H1 (cell line): ENCODE results near the gene MPDZ. TPM values are rescaled to one million over a fixed set of nuclear protein-coding genes. Genes with fewer than 3 reads are reported as not detected.

ENCODE experiments used
- CTCF ChIA-PET: fragments of 300-600 bp; sonication (Branson Sonifier 250); formaldehyde crosslinking; loops from one replicate; lab custom pipeline; 2021; ENCODE audit not compliant: partially characterized antibody; lab: Charles Lee
- POLR2A ChIA-PET: fragments of 300-600 bp; sonication (Branson Sonifier 250); formaldehyde crosslinking; loops from one replicate; lab custom pipeline; 2021; ENCODE audit warnings: inconsistent platforms; ENCODE audit not compliant: partially characterized antibody; lab: Charles Lee
- DNase-seq, 2 experiments: peaks; one replicate each; pipeline versions ENCODE4 v3.0.0 to v3.0.0-alpha.2; 2010 to 2022; ENCODE audit warnings: low spot score in 2 of 2, low read depth in 1 of 2, mixed read lengths in 1 of 2
- FAIRE-seq: peaks from 2 replicates; lab custom pipeline; 2011; peaks lifted over from hg19 to GRCh38; lab: Jason Lieb, UNC
- H2AFZ ChIP-seq: 2 replicates; pipeline ENCODE4 v1.8.1; 2012; ENCODE audit warnings: low read length, inconsistent platforms
- H2AK5ac ChIP-seq: 2 replicates; pipeline ENCODE4 v1.6.1; 2013; ENCODE audit warnings: low read depth, low read length
- H2BK120ac ChIP-seq: replicated peaks from 2 replicates; pipeline ENCODE3; 2013; ENCODE audit warnings: low read depth, low read length, inconsistent platforms
- H2BK12ac ChIP-seq: 2 replicates; pipeline ENCODE4 v1.6.1; 2013; ENCODE audit warnings: low read depth, low read length
- H2BK15ac ChIP-seq: 2 replicates; pipeline ENCODE4 v1.6.1; 2013; ENCODE audit warnings: low read length
- H2BK20ac ChIP-seq: 2 replicates; pipeline ENCODE4 v1.6.1; 2013; ENCODE audit warnings: low read length
- H2BK5ac ChIP-seq: 2 replicates; pipeline ENCODE4 v1.6.1; 2013; ENCODE audit warnings: low read depth, low read length
- H3K14ac ChIP-seq: 2 replicates; pipeline ENCODE4 v1.6.1; 2013; ENCODE audit warnings: inconsistent platforms; ENCODE audit not compliant: insufficient read length
- H3K18ac ChIP-seq: 2 replicates; pipeline ENCODE4 v1.6.1; 2013; ENCODE audit warnings: low read length; ENCODE audit errors: extremely low read depth
- H3K23ac ChIP-seq: 2 replicates; pipeline ENCODE4 v1.6.1; 2013; ENCODE audit warnings: inconsistent platforms; ENCODE audit not compliant: insufficient read length
- H3K23me2 ChIP-seq: 2 replicates; pipeline ENCODE4 v1.6.1; 2013; ENCODE audit warnings: low read depth, low read length
- H3K27ac ChIP-seq: 2 replicates; pipeline ENCODE4 v1.6.1; 2011; ENCODE audit warnings: low read depth, low read length, inconsistent platforms
- H3K27me3 ChIP-seq, 4 experiments: replicated peaks in 1 of 4; 1 replicate in 1 of 4; 2 replicates in 3 of 4; pipeline versions ENCODE4 v1.6.1 to v1.8.1; 2011 to 2013; ENCODE audit warnings: low read length in 3 of 4, mild to moderate bottlenecking in 3 of 4, inconsistent platforms in 2 of 4, mixed read lengths in 2 of 4, moderate library complexity in 1 of 4; ENCODE audit not compliant: control insufficient read depth in 3 of 4, insufficient read depth in 3 of 4; ENCODE audit errors: extremely low read depth in 1 of 4
- H3K36me3 ChIP-seq, 4 experiments: 2 replicates each; pipeline versions ENCODE4 v1.6.1 to v1.8.1; 2011 to 2013; ENCODE audit warnings: mild to moderate bottlenecking in 4 of 4, low read length in 3 of 4, moderate library complexity in 2 of 4, control low read depth in 1 of 4, inconsistent platforms in 1 of 4; ENCODE audit not compliant: insufficient read depth in 4 of 4, control insufficient read depth in 2 of 4
- H3K4ac ChIP-seq: replicated peaks from 2 replicates; pipeline ENCODE3; 2013; ENCODE audit warnings: low read length, low read depth, mixed read lengths, inconsistent platforms; ENCODE audit not compliant: insufficient read length
- H3K4me1 ChIP-seq, 4 experiments: replicated peaks in 1 of 4; 1 replicate in 1 of 4; 2 replicates in 3 of 4; pipeline versions ENCODE4 v1.6.1 to v1.8.1; 2011 to 2013; ENCODE audit warnings: low read length in 3 of 4, inconsistent platforms in 2 of 4, mixed read lengths in 1 of 4; ENCODE audit not compliant: insufficient read depth in 4 of 4, control insufficient read depth in 3 of 4
- H3K4me2 ChIP-seq, 2 experiments: 2 replicates each; pipeline versions ENCODE4 v1.6.1 to v1.8.1; 2011 to 2013; ENCODE audit warnings: low read depth in 2 of 2, low read length in 2 of 2, control low read depth in 1 of 2, inconsistent platforms in 1 of 2, mild to moderate bottlenecking in 1 of 2; ENCODE audit not compliant: insufficient read depth in 1 of 2
- H3K4me3 ChIP-seq, 4 experiments: fragments of 200-600, 300-600 bp in 1 of 4; sonication (generic), shearing (Covaris generic), sonication (Bioruptor Twin) in 1 of 4; 2 replicates each; pipeline versions ENCODE4 v1.5.1 to v1.8.1; 2011 to 2016; ENCODE audit warnings: low read length in 4 of 4, low read depth in 3 of 4, control low read depth in 2 of 4, inconsistent platforms in 2 of 4, mild to moderate bottlenecking in 2 of 4, mixed read lengths in 1 of 4, moderate library complexity in 1 of 4; ENCODE audit not compliant: insufficient read depth in 2 of 4; ENCODE audit errors: extremely low read depth in 1 of 4
- H3K56ac ChIP-seq: replicated peaks from 2 replicates; pipeline ENCODE3; 2013; ENCODE audit warnings: low read depth, mild to moderate bottlenecking, mixed read lengths, low read length, inconsistent platforms; ENCODE audit not compliant: insufficient read length
- H3K79me1 ChIP-seq: 2 replicates; pipeline ENCODE4 v1.6.1; 2013; ENCODE audit warnings: low read depth, low read length, control low read depth
- H3K79me2 ChIP-seq, 2 experiments: 2 replicates each; pipeline versions ENCODE4 v1.6.1 to v1.8.1; 2012 to 2013; ENCODE audit warnings: low read length in 2 of 2, mild to moderate bottlenecking in 2 of 2, inconsistent platforms in 1 of 2; ENCODE audit not compliant: insufficient read depth in 2 of 2, control insufficient read depth in 1 of 2
- H3K9ac ChIP-seq, 4 experiments: replicated peaks in 1 of 4; 1 replicate in 1 of 4; 2 replicates in 3 of 4; pipeline versions ENCODE4 v1.6.1 to v1.8.1; 2011 to 2013; ENCODE audit warnings: low read depth in 3 of 4, low read length in 3 of 4, control low read depth in 2 of 4, mild to moderate bottlenecking in 2 of 4, moderate library complexity in 2 of 4, inconsistent platforms in 1 of 4; ENCODE audit errors: extremely low read depth in 1 of 4
- H3K9me3 ChIP-seq, 2 experiments: 2 replicates each; pipeline versions ENCODE4 v1.6.1 to v1.8.1; 2012 to 2013; ENCODE audit warnings: mild to moderate bottlenecking in 2 of 2, moderate library complexity in 2 of 2, control low read depth in 1 of 2, inconsistent platforms in 1 of 2, low read depth in 1 of 2, low read length in 1 of 2, mixed read lengths in 1 of 2; ENCODE audit not compliant: insufficient read depth in 2 of 2
- H4K20me1 ChIP-seq, 2 experiments: replicated peaks in 1 of 2; 2 replicates each; pipeline versions ENCODE3 to v1.8.1; 2011 to 2013; ENCODE audit warnings: inconsistent platforms in 2 of 2, low read length in 2 of 2, mild to moderate bottlenecking in 1 of 2; ENCODE audit not compliant: insufficient read depth in 2 of 2, control insufficient read depth in 1 of 2
- H4K5ac ChIP-seq: 2 replicates; pipeline ENCODE4 v1.6.1; 2013; ENCODE audit warnings: low read length, low read depth, mixed read lengths, inconsistent platforms; ENCODE audit not compliant: insufficient read length
- H4K8ac ChIP-seq: 2 replicates; pipeline ENCODE4 v1.8.0; 2013; ENCODE audit warnings: mild to moderate bottlenecking, moderate library complexity, low read length, inconsistent platforms; ENCODE audit not compliant: insufficient read depth; ENCODE audit errors: extremely low read depth
- H4K91ac ChIP-seq: replicated peaks from 2 replicates; pipeline ENCODE3; 2013; ENCODE audit warnings: low read length, mixed read lengths, inconsistent platforms; ENCODE audit not compliant: insufficient read length
- CBX8 ChIP-seq: fragments of 300-800, 300-1000 bp; sonication (generic); IDR thresholded peaks from 2 replicates; pipeline ENCODE4 v1.7.1; 2016; ENCODE audit warnings: low read depth, low read length, borderline replicate concordance
- CTBP2 ChIP-seq: IDR thresholded peaks from 2 replicates; pipeline ENCODE4 v1.7.0; 2011; ENCODE audit warnings: borderline replicate concordance, mild to moderate bottlenecking, moderate library complexity, mixed read lengths, low read length; ENCODE audit not compliant: insufficient read depth, insufficient read length
- FOSL1 ChIP-seq: IDR thresholded peaks from 2 replicates; pipeline ENCODE4 v1.6.1; 2011; ENCODE audit warnings: mild to moderate bottlenecking, low read depth, low read length, moderate library complexity; ENCODE audit not compliant: insufficient read depth
- HDAC2 ChIP-seq, 2 experiments: fragments of 300-600 bp in 1 of 2; sonication (generic) in 1 of 2; IDR thresholded peaks; 2 replicates each; pipeline ENCODE4 v1.6.1; 2011 to 2012; ENCODE audit warnings: low read depth in 2 of 2, low read length in 2 of 2, mild to moderate bottlenecking in 2 of 2, moderate library complexity in 2 of 2, borderline replicate concordance in 1 of 2, inconsistent platforms in 1 of 2
- HDAC6 ChIP-seq: IDR thresholded peaks from one replicate; pipeline ENCODE4 v1.7.1; 2012; ENCODE audit warnings: low read depth, mild to moderate bottlenecking, inconsistent platforms, low read length, moderate library complexity
- KDM5A ChIP-seq: fragments of 200-600 bp; IDR thresholded peaks from 2 replicates; pipeline ENCODE4 v1.7.1; 2012; ENCODE audit warnings: mild to moderate bottlenecking, low read length, inconsistent platforms, mixed read lengths
- NRF1 ChIP-seq: IDR thresholded peaks from 2 replicates; pipeline ENCODE4 v1.6.1; 2011; ENCODE audit warnings: mild to moderate bottlenecking, low read depth, low read length, improper control_type of control experiment
- RBBP5 ChIP-seq: IDR thresholded peaks from 2 replicates; pipeline ENCODE4 v1.7.1; 2012; ENCODE audit warnings: low read depth, mild to moderate bottlenecking, inconsistent platforms, low read length, moderate library complexity, borderline replicate concordance
- SIRT6 ChIP-seq: IDR thresholded peaks from one replicate; pipeline ENCODE4 v1.7.1; 2012; ENCODE audit warnings: low read length, inconsistent platforms
- SRF ChIP-seq: IDR thresholded peaks from 2 replicates; pipeline ENCODE4 v1.6.1; 2011; ENCODE audit warnings: mild to moderate bottlenecking, low read depth, low read length, moderate library complexity
- WGBS, 2 experiments: shearing (Covaris generic) in 1 of 2; methylation state at CpG; one replicate each; pipeline versions ENCODE4 v1.1.6 to v1.1.7; 2013 to 2015; ENCODE audit warnings: low lambda C conversion rate in 2 of 2, mixed read lengths in 2 of 2, inconsistent platforms in 1 of 2, low coverage in 1 of 2, missing lambda C conversion rate in 1 of 2; ENCODE audit not compliant: insufficient replicate concordance in 2 of 2, insufficient coverage in 1 of 2, insufficient read length in 1 of 2; ENCODE audit errors: extremely low coverage in 1 of 2, missing lambda C conversion rate in 1 of 2; 5-methylcytosine and 5-hydroxymethylcytosine counted together
- polyA plus RNA-seq, 7 experiments: library from polyadenylated mRNA; depleted of rRNA in 3 of 7; stranded (reverse) in 5 of 7; unstranded in 2 of 7; fragments of >200 nt in 5 of 7; fragments of 200-250 nt in 2 of 7; gene quantifications; 1 replicate in 5 of 7; 2 replicates in 1 of 7; 4 replicates in 1 of 7; pipeline versions ENCODE4 v1.2.1 to v1.2.3, GENCODE V29; 2011 to 2013; ENCODE audit warnings: missing spikeins in 2 of 7, mixed read lengths in 2 of 7
- total RNA-seq: library from RNA; stranded (reverse); fragmentation: NEBNext Ultra II Directional; extraction: Animal tissue kit (Norgen Biotek cat#: 25700); gene quantifications from 2 replicates; pipeline ENCODE4 v1.2.1, GENCODE V29; 2021

Gene MPDZ
- total and polyA plus RNA-seq, 2 of the 8 experiments (the other 6 are each of a cell fraction or from before 2014, with no cell fraction given): 14.6 to 39.4 TPM

GRCh38 chr9:13278368-13279246 is 885 bp downstream of the MPDZ start:
- H3K9ac ChIP-seq: peak overlapping the region; percentile 44 to 74 (median 70)
- 3% methylated on average over 46 of the region's 67 CpGs; no CpG with 5 or more reads in 1 of the 2 experiments for WGBS, 2 experiments
- H3K4ac ChIP-seq: peak overlapping the region; percentile 40
- H2AFZ ChIP-seq: peak overlapping the region; percentile 75; the same call in 1 of the 2 replicates
- peak overlapping the region; percentile 89 for H3K18ac ChIP-seq
- H3K79me1 ChIP-seq: no peaks in the 10 kb centered on the region
- no peaks in the 10 kb centered on the region for H4K20me1 ChIP-seq
- peak overlapping the region; percentile 70 for H2BK12ac ChIP-seq
- no peak overlapping the region for H3K23ac ChIP-seq
- H3K27ac ChIP-seq: peak overlapping the region; percentile 67; the same call in 1 of the 2 replicates
- no peak overlapping the region for H2BK20ac ChIP-seq
- peak overlapping the region; percentile 90 for H4K5ac ChIP-seq
- peak overlapping the region; percentile 94 for H4K8ac ChIP-seq
- no peaks in the 10 kb centered on the region for H3K27me3 ChIP-seq
- H3K36me3 ChIP-seq: no peaks in the 10 kb centered on the region
- peaks cover 5% of the 10 kb centered on the region; the same call in 1 of the 2 replicates for H3K23me2 ChIP-seq
- CTCF ChIA-PET: no interaction called here
- peak; percentile 9 to 68 for DNase-seq
- no peak overlapping the region for H2BK120ac ChIP-seq
- no peak overlapping the region; the same call in 1 of the 2 replicates for H2BK15ac ChIP-seq
- H2BK5ac ChIP-seq: peak overlapping the region; percentile 84; the same call in 1 of the 2 replicates
- H3K4me3 ChIP-seq: peak overlapping the region; percentile 62 to 92 (median 76)
- no peak overlapping the region for H2AK5ac ChIP-seq
- POLR2A ChIA-PET: no interaction called here
- peak overlapping the region; percentile 84 for H4K91ac ChIP-seq
- peaks cover 0 to 49% of the 10 kb centered on the region in 2 experiments; a peak in 3 of 4 replicates for H3K79me2 ChIP-seq
- H3K4me1 ChIP-seq: peaks cover 0 to 3% (median 0%) of the 10 kb centered on the region in 4 experiments; a peak in 1 of 7 replicates
- peak overlapping the region; percentile 20 for H3K14ac ChIP-seq
- no peaks in the 10 kb centered on the region for H3K9me3 ChIP-seq
- peak overlapping the region; percentile 90 to 98 for H3K4me2 ChIP-seq
- peak overlapping the region; percentile 87 for H3K56ac ChIP-seq
- FAIRE-seq: no peak
- TF ChIP-seq HDAC2 (IDR thresholded peaks at IDR 0.05; ENCODE audit: borderline replicate concordance in 1 of 2, low read depth in 2 of 2, low read length in 2 of 2): no peak
- TF ChIP-seq SIRT6: no peak
- TF ChIP-seq RBBP5: no peak
- no peak for TF ChIP-seq KDM5A
- no peak for TF ChIP-seq CBX8
- TF ChIP-seq FOSL1: no peak
- TF ChIP-seq HDAC6: no peak
- no peak for TF ChIP-seq CTBP2
- TF ChIP-seq SRF: no peak
- TF ChIP-seq NRF1: no peak
